Keratinocyte (primary cell): ENCODE measurements around the gene A2ML1.

ENCODE experiments used
- CTCF ChIP-seq, 3 experiments: IDR thresholded peaks in 1 of 3; conservative IDR thresholded peaks in 1 of 3; optimal IDR thresholded peaks in 1 of 3; 2 replicates in 2 of 3; 3 replicates in 1 of 3; pipeline versions ENCODE3 to v1.5.1; 2011; ENCODE audit warnings: low read length in 3 of 3, mild to moderate bottlenecking in 3 of 3, moderate library complexity in 2 of 3, control low read depth in 1 of 3, inconsistent platforms in 1 of 3; ENCODE audit not compliant: insufficient read depth in 2 of 3; ENCODE audit errors: extremely low read depth in 1 of 3
- EZH2 ChIP-seq: IDR thresholded peaks from one replicate; pipeline ENCODE4 v1.6.1; 2012; ENCODE audit warnings: inconsistent platforms, mild to moderate bottlenecking, low read length, moderate library complexity

- TF ChIP-seq EZH2 (no peak), CTCF (optimal IDR thresholded peaks at IDR 0.05 in 1 of 3, IDR thresholded peaks at IDR 0.05 in 1 of 3, conservative IDR thresholded peaks at IDR 0.05 in 1 of 3; ENCODE audit: extremely low read depth in 1 of 3, insufficient read depth in 2 of 3, low read length in 3 of 3) (no peak)
Observed at GRCh38 chr12:8903646-8904045, 81.2 kb downstream of the A2ML1 start.
